ENCODE measurements around the gene DNAJB6. TPM values are rescaled to one million over a fixed set of nuclear protein-coding genes. Genes with fewer than 3 reads are reported as not detected.

Gene DNAJB6
- total RNA-seq, 1 experiment from 2014 or later = 288 TPM

- TF ChIP-seq HMGXB4 (CRISPR knock-in tag; IDR thresholded peaks at IDR 0.05) (no peak), NFE2L1 (CRISPR knock-in tag; IDR thresholded peaks at IDR 0.05) (0 out of 2 replicates have a peak, but pooled peaks have one; percentile 23), ESRRA (CRISPR knock-in tag; IDR thresholded peaks at IDR 0.05; ENCODE audit: borderline replicate concordance) (no peak), FOXP1 (CRISPR knock-in tag; IDR thresholded peaks at IDR 0.05; ENCODE audit: borderline replicate concordance) (peak; percentile 76; the same call in 1 of the 2 replicates), NFATC4 (CRISPR knock-in tag; IDR thresholded peaks at IDR 0.05) (no peak)
Observed at GRCh38 chr7:157432957-157433576, 96.3 kb downstream of the DNAJB6 start (continued).

- H3K27me3 Mint-ChIP-seq (ENCODE audit: low read depth) = no peaks in the 10 kb centered on the region; the same call in none of the 2 replicates
- H3K27ac Mint-ChIP-seq = no peak overlapping the region
- H3K36me3 Mint-ChIP-seq = no peaks in the 10 kb centered on the region
- no peak for ATAC-seq
- H3K4me3 Mint-ChIP-seq = no peak overlapping the region
- no peak for DNase-seq (ENCODE audit: low spot score)
- CTCF ChIA-PET = interaction anchor here (1.9 kb wide), 1 partner anchor 41 kb away, joined by 7 read pairs; no protein-coding TSS in a partner anchor
- peaks cover 6% of the 10 kb centered on the region for H3K4me1 Mint-ChIP-seq
- POLR2A ChIA-PET = no interaction called here
- peaks cover 7% of the 10 kb centered on the region; the same call in 1 of the 2 replicates for H3K9me3 Mint-ChIP-seq
- TF ChIP-seq ZNF219 (CRISPR knock-in tag; IDR thresholded peaks at IDR 0.05; ENCODE audit: borderline replicate concordance) = no peak
- TF ChIP-seq FOXP1 (CRISPR knock-in tag; IDR thresholded peaks at IDR 0.05; ENCODE audit: borderline replicate concordance) = 0 out of 2 replicates have a peak, but pooled peaks have one; percentile 12
- TF ChIP-seq ZNF281 (CRISPR knock-in tag; IDR thresholded peaks at IDR 0.05) = no peak
Observed at GRCh38 chr7:157433628-157434027, 96.8 kb downstream of the DNAJB6 start.

GRCh38 chr7:157434231-157434630 is 97.4 kb downstream of the DNAJB6 start:
- Mint-ChIP-seq H3K36me3 (peaks cover 4% of the 10 kb centered on the region; the same call in 1 of the 2 replicates), H3K27ac (no peak overlapping the region; the same call in 1 of the 2 replicates), H3K27me3 (ENCODE audit: low read depth) (no peaks in the 10 kb centered on the region; the same call in none of the 2 replicates), H3K9me3 (peaks cover 11% of the 10 kb centered on the region), H3K4me1 (peaks cover 6% of the 10 kb centered on the region), H3K4me3 (no peak overlapping the region)
- ATAC-seq (no peak), DNase-seq (ENCODE audit: low spot score) (no peak)
- ChIA-PET POLR2A (no interaction called here), CTCF (interaction anchor here (1.9 kb wide), 1 partner anchor 41 kb away, joined by 7 read pairs; no protein-coding TSS in a partner anchor)
- TF ChIP-seq NR3C1 (CRISPR knock-in tag; conservative IDR thresholded peaks at IDR 0.05; ENCODE audit: low read depth) = no peak
- no peak for TF ChIP-seq ARID4B (CRISPR knock-in tag; IDR thresholded peaks at IDR 0.05; ENCODE audit: borderline replicate concordance)
- no peak for TF ChIP-seq MXD4 (CRISPR knock-in tag; IDR thresholded peaks at IDR 0.05; ENCODE audit: borderline replicate concordance)
- no peak for TF ChIP-seq IRF2 (CRISPR knock-in tag; IDR thresholded peaks at IDR 0.05; ENCODE audit: borderline replicate concordance, low read depth)
- TF ChIP-seq USF1 (CRISPR knock-in tag; IDR thresholded peaks at IDR 0.05) = no peak
- TF ChIP-seq NFATC4 (CRISPR knock-in tag; IDR thresholded peaks at IDR 0.05) = no peak
- TF ChIP-seq ZNF671 (CRISPR knock-in tag; IDR thresholded peaks at IDR 0.05) = no peak
- no peak for TF ChIP-seq STAT6 (CRISPR knock-in tag; conservative IDR thresholded peaks at IDR 0.05; ENCODE audit: low read depth)
- TF ChIP-seq RORB (CRISPR knock-in tag; IDR thresholded peaks at IDR 0.05) = no peak
- no peak for TF ChIP-seq CREM (CRISPR knock-in tag; IDR thresholded peaks at IDR 0.05)
- TF ChIP-seq ATF6 (CRISPR knock-in tag; IDR thresholded peaks at IDR 0.05) = no peak

Measured in WTC11 (cell line).